ENCODE measurements around the gene STK31.
"Not testable (repeated sequence)": the region's sequence is repeated elsewhere in the genome, so short reads cannot be mapped to it uniquely, and the experiment has no call there.

Gene STK31

GRCh38 chr7:23715099-23715498, 5.1 kb downstream of the STK31 start:
- Histone ChIP-seq H3K27me3 (replicated peaks; ENCODE audit: control insufficient read depth, insufficient read depth, low read length) (no peaks in the 10 kb centered on the region), H3K36me3 (ENCODE audit: control insufficient read depth, insufficient read depth, low read length) (no peaks in the 10 kb centered on the region), H3K4me3 (replicated peaks; ENCODE audit: low read depth, low read length) (no peak overlapping the region)
- DNase-seq (ENCODE audit: extremely low read depth, insufficient read length) = no peak
- TF ChIP-seq, protein P1, sequence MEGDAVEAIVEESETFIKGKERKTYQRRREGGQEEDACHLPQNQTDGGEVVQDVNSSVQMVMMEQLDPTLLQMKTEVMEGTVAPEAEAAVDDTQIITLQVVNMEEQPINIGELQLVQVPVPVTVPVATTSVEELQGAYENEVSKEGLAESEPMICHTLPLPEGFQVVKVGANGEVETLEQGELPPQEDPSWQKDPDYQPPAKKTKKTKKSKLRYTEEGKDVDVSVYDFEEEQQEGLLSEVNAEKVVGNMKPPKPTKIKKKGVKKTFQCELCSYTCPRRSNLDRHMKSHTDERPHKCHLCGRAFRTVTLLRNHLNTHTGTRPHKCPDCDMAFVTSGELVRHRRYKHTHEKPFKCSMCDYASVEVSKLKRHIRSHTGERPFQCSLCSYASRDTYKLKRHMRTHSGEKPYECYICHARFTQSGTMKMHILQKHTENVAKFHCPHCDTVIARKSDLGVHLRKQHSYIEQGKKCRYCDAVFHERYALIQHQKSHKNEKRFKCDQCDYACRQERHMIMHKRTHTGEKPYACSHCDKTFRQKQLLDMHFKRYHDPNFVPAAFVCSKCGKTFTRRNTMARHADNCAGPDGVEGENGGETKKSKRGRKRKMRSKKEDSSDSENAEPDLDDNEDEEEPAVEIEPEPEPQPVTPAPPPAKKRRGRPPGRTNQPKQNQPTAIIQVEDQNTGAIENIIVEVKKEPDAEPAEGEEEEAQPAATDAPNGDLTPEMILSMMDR (IDR thresholded peaks at IDR 0.05; ENCODE audit: insufficient read depth, low read length, poor library complexity, severe bottlenecking) = no peak

DNA sequence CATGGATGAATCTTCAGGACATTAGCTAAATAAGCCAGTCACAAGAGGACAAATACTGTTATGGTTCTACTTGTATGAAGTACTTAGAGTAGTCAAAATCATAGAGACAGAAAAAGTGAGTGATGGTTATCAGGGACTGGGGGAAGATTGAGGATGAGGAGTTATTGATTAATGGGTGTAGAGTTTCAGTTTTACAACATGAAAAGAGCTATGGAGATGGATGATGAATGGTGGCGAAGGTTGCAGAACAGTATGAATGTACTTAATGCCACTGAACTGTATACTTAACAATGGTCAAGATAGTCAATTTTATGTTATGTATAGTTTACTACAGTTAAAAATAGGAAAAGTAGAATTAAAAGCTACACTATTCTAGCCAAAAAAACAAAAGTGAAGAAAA, 7.8 kb downstream of the STK31 start:
- Histone ChIP-seq H3K4me3 (replicated peaks; ENCODE audit: low read depth, low read length) (no peak overlapping the region), H3K36me3 (ENCODE audit: control insufficient read depth, insufficient read depth, low read length) (no peaks in the 10 kb centered on the region), H3K27me3 (replicated peaks; ENCODE audit: control insufficient read depth, insufficient read depth, low read length) (no peaks in the 10 kb centered on the region)
- TF ChIP-seq, protein P1 (IDR thresholded peaks at IDR 0.05; ENCODE audit: insufficient read depth, low read length, poor library complexity, severe bottlenecking) = no peak
- DNase-seq (ENCODE audit: extremely low read depth, insufficient read length) = no peak

DNA sequence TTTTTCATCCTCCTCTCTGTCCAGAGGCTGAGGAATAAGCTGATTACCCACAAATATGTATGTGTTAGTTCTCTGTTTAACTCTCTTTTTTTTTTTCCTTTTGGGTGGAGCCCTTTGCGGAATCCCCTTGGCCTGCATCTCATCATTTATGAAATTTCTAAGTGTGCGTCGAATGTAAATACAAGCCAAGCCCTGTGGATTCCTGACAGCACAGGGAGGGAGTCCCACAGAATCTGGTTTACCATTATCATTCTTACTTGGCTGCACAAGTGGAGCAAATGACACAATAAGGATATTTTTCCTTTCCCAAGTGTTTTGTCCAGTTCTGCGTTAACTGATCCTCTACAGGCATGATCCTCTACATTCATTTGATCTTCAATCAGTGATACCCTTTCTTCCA, 11.4 kb downstream of the STK31 start:
- Histone ChIP-seq H3K4me3 (replicated peaks; ENCODE audit: low read depth, low read length) (no peak overlapping the region), H3K27me3 (replicated peaks; ENCODE audit: control insufficient read depth, insufficient read depth, low read length) (no peaks in the 10 kb centered on the region), H3K36me3 (ENCODE audit: control insufficient read depth, insufficient read depth, low read length) (no peaks in the 10 kb centered on the region)
- no peak for DNase-seq (ENCODE audit: extremely low read depth, insufficient read length)
- TF ChIP-seq, protein P1 (IDR thresholded peaks at IDR 0.05; ENCODE audit: insufficient read depth, low read length, poor library complexity, severe bottlenecking) = no peak

DNA sequence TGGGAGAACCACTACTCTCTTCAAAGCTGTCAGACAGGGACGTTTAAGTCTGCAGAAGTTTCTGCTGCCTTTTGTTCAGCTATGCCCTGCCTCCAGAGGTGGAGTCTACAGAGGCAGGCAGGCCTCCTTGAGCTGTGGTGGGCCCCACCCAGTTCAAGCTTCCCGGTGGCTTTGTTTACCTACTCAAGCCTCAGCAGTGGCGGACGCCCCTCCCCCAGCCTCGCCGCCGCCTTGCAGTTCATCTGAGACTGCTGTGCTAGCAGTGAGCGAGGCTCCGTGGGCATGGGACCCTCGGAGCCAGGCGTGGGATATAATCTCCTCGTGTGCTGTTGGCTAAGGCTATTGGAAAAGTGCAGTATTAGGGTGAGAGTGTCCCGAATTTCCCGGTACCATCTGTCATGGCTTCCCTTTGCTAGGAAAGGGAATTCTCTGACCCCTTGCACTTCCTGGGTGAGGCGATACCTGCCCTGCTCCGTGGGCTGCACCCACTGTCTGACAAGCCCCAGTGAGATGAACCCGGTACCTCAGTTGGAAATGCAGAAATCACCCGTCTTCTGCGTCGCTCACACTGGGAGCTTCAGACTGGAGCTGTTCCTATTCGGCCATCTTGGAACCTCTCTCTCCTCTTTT, 12.7 kb downstream of the STK31 start:
- H3K4me3 ChIP-seq (replicated peaks; ENCODE audit: low read depth, low read length); DNase-seq (ENCODE audit: extremely low read depth, insufficient read length); H3K36me3 ChIP-seq (ENCODE audit: control insufficient read depth, insufficient read depth, low read length); H3K27me3 ChIP-seq (replicated peaks; ENCODE audit: control insufficient read depth, insufficient read depth, low read length): not testable (repeated sequence)

DNA sequence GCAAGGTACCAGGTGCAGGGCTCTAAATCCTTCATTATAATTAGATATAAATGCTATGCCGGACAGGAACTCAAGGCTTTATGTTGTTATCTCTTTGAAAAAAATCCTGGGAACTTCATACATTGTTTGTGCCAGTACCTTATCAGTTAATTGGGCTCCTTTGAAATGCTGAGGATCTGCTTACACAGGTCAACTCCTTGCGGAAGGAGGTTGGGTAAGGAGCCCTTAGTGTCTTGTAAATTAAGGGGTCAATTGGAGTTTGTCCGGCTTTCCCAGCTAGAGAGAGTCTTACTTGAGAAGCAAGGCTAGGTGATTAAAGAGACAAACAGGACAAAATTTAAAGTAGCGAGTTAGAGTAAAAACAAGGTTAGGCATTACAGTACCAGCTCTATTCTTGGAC, 14.1 kb downstream of the STK31 start:
- not testable (repeated sequence) for H3K36me3 ChIP-seq (ENCODE audit: control insufficient read depth, insufficient read depth, low read length); H3K27me3 ChIP-seq (replicated peaks; ENCODE audit: control insufficient read depth, insufficient read depth, low read length); H3K4me3 ChIP-seq (replicated peaks; ENCODE audit: low read depth, low read length); DNase-seq (ENCODE audit: extremely low read depth, insufficient read length)

GRCh38 chr7:23742051-23742450, 32.0 kb downstream of the STK31 start:
- no peaks in the 10 kb centered on the region for H3K27me3 ChIP-seq (replicated peaks; ENCODE audit: control insufficient read depth, insufficient read depth, low read length)
- TF ChIP-seq, protein P1 (IDR thresholded peaks at IDR 0.05; ENCODE audit: insufficient read depth, low read length, poor library complexity, severe bottlenecking) = no peak
- no peak for DNase-seq (ENCODE audit: extremely low read depth, insufficient read length)
- H3K4me3 ChIP-seq (replicated peaks; ENCODE audit: low read depth, low read length) = no peak overlapping the region
- H3K36me3 ChIP-seq (ENCODE audit: control insufficient read depth, insufficient read depth, low read length) = no peaks in the 10 kb centered on the region

DNA sequence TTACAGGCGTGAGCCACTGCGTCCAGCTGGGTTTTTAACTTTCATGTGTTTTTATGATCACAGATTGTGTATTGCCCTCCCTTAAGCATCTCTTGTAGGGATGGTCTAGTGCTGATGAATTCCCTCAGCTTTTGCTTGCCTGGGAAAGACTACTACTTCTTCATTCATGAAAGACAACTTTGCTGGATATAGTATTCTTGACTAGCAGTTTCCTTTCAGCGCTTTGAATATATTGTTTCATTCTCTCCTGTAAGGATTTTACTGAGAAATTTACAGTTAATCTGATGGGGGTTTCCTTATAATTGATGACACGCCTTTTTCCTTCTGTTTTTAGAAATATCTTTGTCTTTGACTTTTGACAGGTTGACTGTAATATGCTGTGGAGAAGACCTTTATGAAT, 33.2 kb downstream of the STK31 start:
- no peaks in the 10 kb centered on the region for H3K36me3 ChIP-seq (ENCODE audit: control insufficient read depth, insufficient read depth, low read length)
- TF ChIP-seq, protein P1 (IDR thresholded peaks at IDR 0.05; ENCODE audit: insufficient read depth, low read length, poor library complexity, severe bottlenecking) = no peak
- DNase-seq (ENCODE audit: extremely low read depth, insufficient read length) = no peak
- H3K4me3 ChIP-seq (replicated peaks; ENCODE audit: low read depth, low read length) = no peak overlapping the region
- no peaks in the 10 kb centered on the region for H3K27me3 ChIP-seq (replicated peaks; ENCODE audit: control insufficient read depth, insufficient read depth, low read length)
